Neural progenitor cell (in vitro differentiated cells): Measurements from ENCODE around the gene GLG1. TPM values are rescaled to one million over a fixed set of nuclear protein-coding genes. Genes with fewer than 3 reads are reported as not detected.

ENCODE experiments used
- DNase-seq: peaks from one replicate; pipeline ENCODE4 v3.0.0-alpha.2; 2016; ENCODE audit warnings: low spot score
- H2AFZ ChIP-seq: fragments of 200-600 bp; sonication (generic); replicated peaks from 2 replicates; pipeline ENCODE4 v1.6.1; 2016; ENCODE audit warnings: antibody characterized with exemption
- H3F3A ChIP-seq: fragments of 200-600 bp; sonication (generic); 2 replicates; pipeline ENCODE4 v1.6.1; 2016; ENCODE audit warnings: antibody characterized with exemption, low read depth
- H3K27ac ChIP-seq: fragments of 200-600 bp; sonication (generic); 2 replicates; pipeline ENCODE4 v1.5.1; 2016; ENCODE audit warnings: mild to moderate bottlenecking
- H3K27me3 ChIP-seq: fragments of 200-600 bp; sonication (generic); 2 replicates; pipeline ENCODE4 v1.6.1; 2016; ENCODE audit warnings: mild to moderate bottlenecking, moderate library complexity
- H3K36me3 ChIP-seq: fragments of 200-600 bp; sonication (generic); 2 replicates; pipeline ENCODE4 v1.5.1; 2016
- H3K4me1 ChIP-seq: fragments of 200-600 bp; sonication (generic); 2 replicates; pipeline ENCODE4 v1.6.1; 2016; ENCODE audit warnings: mixed run types
- H3K4me2 ChIP-seq: fragments of 200-600 bp; sonication (generic); 2 replicates; pipeline ENCODE4 v1.6.1; 2016
- H3K4me3 ChIP-seq: fragments of 200-600 bp; sonication (generic); 2 replicates; pipeline ENCODE4 v1.5.1; 2016
- H3K79me2 ChIP-seq: fragments of 200-600 bp; sonication (generic); 2 replicates; pipeline ENCODE4 v1.6.1; 2016; ENCODE audit warnings: low read depth
- H3K9ac ChIP-seq: fragments of 200-600 bp; sonication (generic); 2 replicates; pipeline ENCODE4 v1.6.1; 2016
- H3K9me3 ChIP-seq: fragments of 200-600 bp; sonication (generic); 2 replicates; pipeline ENCODE4 v1.5.1; 2016; ENCODE audit warnings: low read depth
- H4K20me1 ChIP-seq: fragments of 200-600 bp; sonication (generic); 2 replicates; pipeline ENCODE4 v1.6.1; 2016; ENCODE audit warnings: low read depth
- H3K27ac Mint-ChIP-seq: 3 replicates; pipeline ENCODE4 v1.8.0; 2021; ENCODE audit warnings: mixed read lengths
- H3K27me3 Mint-ChIP-seq: 2 replicates; pipeline ENCODE4 v1.8.0; 2022; ENCODE audit warnings: low read depth, mild to moderate bottlenecking, inconsistent platforms, moderate library complexity, mixed read lengths; ENCODE audit not compliant: insufficient read depth
- H3K36me3 Mint-ChIP-seq: 3 replicates; pipeline ENCODE4 v1.8.0; 2021; ENCODE audit warnings: mixed read lengths
- H3K4me1 Mint-ChIP-seq: 3 replicates; pipeline ENCODE4 v1.8.0; 2021; ENCODE audit warnings: mixed read lengths
- H3K4me3 Mint-ChIP-seq: 3 replicates; pipeline ENCODE4 v1.8.0; 2021; ENCODE audit warnings: mild to moderate bottlenecking, moderate library complexity, mixed read lengths
- H3K9me3 Mint-ChIP-seq: 3 replicates; pipeline ENCODE4 v1.8.0; 2020; ENCODE audit warnings: mixed read lengths
- EZH2 ChIP-seq: fragments of 200-600 bp; sonication (generic); IDR thresholded peaks from 2 replicates; pipeline ENCODE4 v1.6.1; 2017; ENCODE audit warnings: antibody characterized with exemption, mild to moderate bottlenecking, moderate library complexity
- EZH2phosphoT487 ChIP-seq: fragments of 200-600 bp; sonication (generic); IDR thresholded peaks from 2 replicates; pipeline ENCODE4 v1.6.1; 2017; ENCODE audit warnings: antibody characterized with exemption
- total RNA-seq: library from RNA; depleted of rRNA; stranded (reverse); fragments of >200 nt; gene quantifications from 2 replicates; pipeline ENCODE4 v1.2.3, GENCODE V29; 2015; ENCODE audit warnings: low replicate concordance
- TF ChIP-seq, protein P1 (sequence below): fragments of 200-600 bp; sonication (generic); IDR thresholded peaks from 2 replicates; pipeline ENCODE4 v1.5.1; 2017; ENCODE audit warnings: antibody characterized with exemption, mild to moderate bottlenecking

The GLG1 gene
- total RNA-seq, 1 donor from 2014 or later: 117 TPM

DNA sequence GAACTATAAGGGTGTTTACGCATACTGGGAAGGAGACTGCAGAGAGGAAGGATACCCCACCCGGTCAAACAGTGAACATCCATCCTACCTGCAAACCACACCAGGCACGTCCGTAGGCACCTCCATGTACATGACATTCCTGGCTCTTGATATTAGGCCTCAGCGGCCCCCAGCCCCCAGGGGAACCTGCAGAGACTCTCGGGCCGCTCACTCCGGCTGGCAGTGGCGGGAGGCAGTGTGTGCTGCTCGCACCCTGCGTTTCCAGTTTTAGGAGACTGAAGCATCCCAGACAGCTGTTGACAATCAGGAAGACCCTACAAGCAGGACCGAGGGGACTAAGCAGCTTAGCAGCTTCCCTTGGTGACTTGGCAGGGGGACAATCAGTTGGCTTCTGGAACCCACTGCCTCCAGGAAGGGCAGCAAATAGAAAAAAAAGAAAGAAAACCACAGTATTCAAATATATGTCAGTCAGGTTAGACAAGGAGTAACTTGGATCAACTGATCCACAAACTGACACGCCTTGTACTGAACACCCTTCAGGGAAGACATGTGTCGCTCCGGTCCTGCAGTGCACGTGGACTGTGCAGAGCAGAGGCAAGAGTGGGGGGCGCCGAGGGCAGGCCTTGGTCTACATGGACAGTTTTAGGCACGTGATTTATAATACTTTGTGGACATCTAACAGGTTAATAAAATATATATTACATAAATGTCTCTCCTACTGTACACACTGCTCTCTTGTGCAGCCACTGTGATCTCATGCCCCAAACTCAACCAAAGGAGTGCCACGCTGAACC, 155.8 kb downstream of the GLG1 start:
- H3K27me3 ChIP-seq: no peaks in the 10 kb centered on the region
- H3K27me3 Mint-ChIP-seq: peaks cover 2% of the 10 kb centered on the region

GRCh38 chr16:74450236-74450635, 156.7 kb downstream of the GLG1 start:
- no peaks in the 10 kb centered on the region for H3K36me3 ChIP-seq
- Mint-ChIP-seq H3K36me3 (peaks cover 42% of the 10 kb centered on the region), H3K27ac (no peak overlapping the region)

More for the DNA sequence above, 155.8 kb downstream of the GLG1 start:
- TF ChIP-seq EZH2phosphoT487 (no peak), EZH2 (no peak)
- TF ChIP-seq, protein P1, sequence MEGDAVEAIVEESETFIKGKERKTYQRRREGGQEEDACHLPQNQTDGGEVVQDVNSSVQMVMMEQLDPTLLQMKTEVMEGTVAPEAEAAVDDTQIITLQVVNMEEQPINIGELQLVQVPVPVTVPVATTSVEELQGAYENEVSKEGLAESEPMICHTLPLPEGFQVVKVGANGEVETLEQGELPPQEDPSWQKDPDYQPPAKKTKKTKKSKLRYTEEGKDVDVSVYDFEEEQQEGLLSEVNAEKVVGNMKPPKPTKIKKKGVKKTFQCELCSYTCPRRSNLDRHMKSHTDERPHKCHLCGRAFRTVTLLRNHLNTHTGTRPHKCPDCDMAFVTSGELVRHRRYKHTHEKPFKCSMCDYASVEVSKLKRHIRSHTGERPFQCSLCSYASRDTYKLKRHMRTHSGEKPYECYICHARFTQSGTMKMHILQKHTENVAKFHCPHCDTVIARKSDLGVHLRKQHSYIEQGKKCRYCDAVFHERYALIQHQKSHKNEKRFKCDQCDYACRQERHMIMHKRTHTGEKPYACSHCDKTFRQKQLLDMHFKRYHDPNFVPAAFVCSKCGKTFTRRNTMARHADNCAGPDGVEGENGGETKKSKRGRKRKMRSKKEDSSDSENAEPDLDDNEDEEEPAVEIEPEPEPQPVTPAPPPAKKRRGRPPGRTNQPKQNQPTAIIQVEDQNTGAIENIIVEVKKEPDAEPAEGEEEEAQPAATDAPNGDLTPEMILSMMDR: no peak
- Histone ChIP-seq H3F3A (no peaks in the 10 kb centered on the region), H2AFZ (no peak overlapping the region), H3K9ac (no peak overlapping the region), H3K4me2 (no peak overlapping the region), H3K27ac (no peak overlapping the region), H4K20me1 (no peaks in the 10 kb centered on the region), H3K4me3 (no peak overlapping the region), H3K4me1 (no peaks in the 10 kb centered on the region), H3K9me3 (no peaks in the 10 kb centered on the region), H3K79me2 (no peaks in the 10 kb centered on the region), H3K36me3 (no peaks in the 10 kb centered on the region)
- Mint-ChIP-seq H3K4me1 (no peaks in the 10 kb centered on the region), H3K9me3 (no peaks in the 10 kb centered on the region), H3K4me3 (no peak overlapping the region), H3K36me3 (peaks cover 51% of the 10 kb centered on the region), H3K27ac (no peak overlapping the region)
- no peak for DNase-seq

GRCh38 chr16:74449470-74449869, 157.4 kb downstream of the GLG1 start:
- Histone ChIP-seq H3K9ac (no peak overlapping the region), H2AFZ (no peak overlapping the region), H3K36me3 (no peaks in the 10 kb centered on the region), H3K4me1 (no peaks in the 10 kb centered on the region), H3K27me3 (no peaks in the 10 kb centered on the region), H3K27ac (no peak overlapping the region), H3K4me2 (no peak overlapping the region), H3F3A (no peaks in the 10 kb centered on the region), H3K4me3 (no peak overlapping the region), H3K79me2 (no peaks in the 10 kb centered on the region), H4K20me1 (no peaks in the 10 kb centered on the region), H3K9me3 (no peaks in the 10 kb centered on the region)
- Mint-ChIP-seq H3K9me3 (no peaks in the 10 kb centered on the region), H3K36me3 (peaks cover 37% of the 10 kb centered on the region), H3K4me1 (no peaks in the 10 kb centered on the region), H3K4me3 (no peak overlapping the region), H3K27ac (no peak overlapping the region), H3K27me3 (peaks cover 2% of the 10 kb centered on the region)
- DNase-seq: no peak
- TF ChIP-seq, protein P1: no peak
- TF ChIP-seq EZH2 (no peak), EZH2phosphoT487 (no peak)

More at GRCh38 chr16:74450236-74450635, 156.7 kb downstream of the GLG1 start:
- no peaks in the 10 kb centered on the region for H3K79me2 ChIP-seq
- H3K27me3 ChIP-seq: no peaks in the 10 kb centered on the region
- no peak for DNase-seq
- H3F3A ChIP-seq: no peaks in the 10 kb centered on the region
- H2AFZ ChIP-seq: no peak overlapping the region
- no peak overlapping the region for H3K27ac ChIP-seq
- no peaks in the 10 kb centered on the region for H3K9me3 ChIP-seq
- TF ChIP-seq EZH2 (no peak), EZH2phosphoT487 (no peak)
- TF ChIP-seq, protein P1: no peak
- H3K4me1 Mint-ChIP-seq: no peaks in the 10 kb centered on the region
- no peaks in the 10 kb centered on the region for H3K4me1 ChIP-seq
- no peak overlapping the region for H3K9ac ChIP-seq
- no peak overlapping the region for H3K4me3 Mint-ChIP-seq
- no peaks in the 10 kb centered on the region for H3K9me3 Mint-ChIP-seq
- no peaks in the 10 kb centered on the region for H4K20me1 ChIP-seq
- no peak overlapping the region for H3K4me3 ChIP-seq
- peaks cover 2% of the 10 kb centered on the region for H3K27me3 Mint-ChIP-seq
- H3K4me2 ChIP-seq: no peak overlapping the region
